Endothelial cell of umbilical vein (primary cell): ENCODE measurements around the gene PATL1. TPM values are rescaled to one million over a fixed set of nuclear protein-coding genes. Genes with fewer than 3 reads are reported as not detected.

ENCODE experiments used
- BruUV-seq: library from RNA; stranded (reverse); fragments of 400-500 nt; replicated peaks from 2 replicates; lab custom pipeline; 2021; lab: Mats Ljungman, UMichigan
- CTCF ChIA-PET: fragments of 300-600, 350-600 bp; sonication (Branson Sonifier 250); formaldehyde crosslinking; loops from one replicate; lab custom pipeline; 2021; ENCODE audit warnings: antibody characterized with exemption, inconsistent platforms; lab: Charles Lee
- POLR2A ChIA-PET: fragments of 300-600, 350-600 bp; sonication (Branson Sonifier 250); formaldehyde crosslinking; loops from one replicate; lab custom pipeline; 2021; ENCODE audit warnings: antibody characterized with exemption, inconsistent platforms; lab: Charles Lee
- DNase-seq: peaks from one replicate; pipeline ENCODE4 v3.0.0-alpha.2; 2011; ENCODE audit warnings: low read depth, low spot score
- FAIRE-seq: peaks from 2 replicates; lab custom pipeline; 2011; peaks lifted over from hg19 to GRCh38; lab: Jason Lieb, UNC
- H2AFZ ChIP-seq: 2 replicates; pipeline ENCODE4 v1.6.0; 2012; ENCODE audit warnings: low read depth, low read length, control low read depth, inconsistent platforms
- H3K27ac ChIP-seq: 2 replicates; pipeline ENCODE4 v1.5.1; 2011; ENCODE audit warnings: low read depth, mild to moderate bottlenecking, control low read depth, low read length, moderate library complexity; ENCODE audit not compliant: insufficient read depth
- H3K27me3 ChIP-seq, 2 experiments: 2 replicates each; pipeline versions ENCODE4 v1.6.0 to v1.6.1; 2011; ENCODE audit warnings: low read length in 2 of 2, mixed read lengths in 1 of 2; ENCODE audit not compliant: control insufficient read depth in 2 of 2, insufficient read depth in 2 of 2
- H3K36me3 ChIP-seq, 2 experiments: 2 replicates in 1 of 2; 3 replicates in 1 of 2; pipeline ENCODE4 v1.5.1; 2011; ENCODE audit warnings: low read length in 2 of 2, mild to moderate bottlenecking in 1 of 2, moderate library complexity in 1 of 2; ENCODE audit not compliant: control insufficient read depth in 2 of 2, insufficient read depth in 2 of 2; ENCODE audit errors: extremely low read depth in 1 of 2
- H3K4me1 ChIP-seq: 3 replicates; pipeline ENCODE4 v1.5.1; 2011; ENCODE audit warnings: mild to moderate bottlenecking, low read length; ENCODE audit not compliant: control insufficient read depth, insufficient read depth; ENCODE audit errors: extremely low read depth
- H3K4me2 ChIP-seq: 2 replicates; pipeline ENCODE4 v1.6.1; 2011; ENCODE audit warnings: low read length, control low read depth, mixed read lengths; ENCODE audit not compliant: insufficient read depth
- H3K4me3 ChIP-seq, 3 experiments: fragments of 200-600 bp in 1 of 3; sonication (generic), shearing (Covaris generic) in 1 of 3; replicated peaks in 1 of 3; 2 replicates each; pipeline ENCODE4 v1.5.1; 2011 to 2016; ENCODE audit warnings: control low read depth in 3 of 3, low read length in 3 of 3, mild to moderate bottlenecking in 2 of 3, inconsistent platforms in 1 of 3, low read depth in 1 of 3, moderate library complexity in 1 of 3; ENCODE audit not compliant: insufficient read depth in 1 of 3
- H3K79me2 ChIP-seq: 2 replicates; pipeline ENCODE4 v1.6.0; 2012; ENCODE audit warnings: low read length, inconsistent platforms; ENCODE audit not compliant: control insufficient read depth, insufficient read depth
- H3K9ac ChIP-seq: replicated peaks from 2 replicates; pipeline ENCODE3; 2011; ENCODE audit warnings: low read length, control low read depth; ENCODE audit not compliant: insufficient read depth; ENCODE audit errors: extremely low read depth
- H3K9me1 ChIP-seq: replicated peaks from 3 replicates; pipeline ENCODE4 v1.6.0; 2011; ENCODE audit warnings: mild to moderate bottlenecking, low read length; ENCODE audit not compliant: control insufficient read depth, insufficient read depth; ENCODE audit errors: extremely low read depth
- H3K9me3 ChIP-seq: replicated peaks from 2 replicates; pipeline ENCODE4 v1.5.1; 2012; ENCODE audit warnings: low read length, inconsistent platforms; ENCODE audit not compliant: control insufficient read depth, insufficient read depth
- H4K20me1 ChIP-seq: replicated peaks from 2 replicates; pipeline ENCODE3; 2011; ENCODE audit warnings: mild to moderate bottlenecking, low read length; ENCODE audit not compliant: control insufficient read depth, insufficient read depth; ENCODE audit errors: extremely low read depth
- CTCF ChIP-seq, 2 donors: IDR thresholded peaks; 1 replicate in 1 of 2; 2 replicates in 1 of 2; pipeline ENCODE4 v1.5.1; 2011; ENCODE audit warnings: low read length in 2 of 2, mild to moderate bottlenecking in 2 of 2, moderate library complexity in 2 of 2, control low read depth in 1 of 2, inconsistent platforms in 1 of 2, low read depth in 1 of 2; ENCODE audit not compliant: insufficient read depth in 1 of 2; ENCODE audit errors: extremely low read depth in 1 of 2
- EZH2 ChIP-seq: IDR thresholded peaks from 2 replicates; pipeline ENCODE4 v1.6.1; 2012; ENCODE audit warnings: borderline replicate concordance, low read depth, mild to moderate bottlenecking, moderate library complexity, low read length, inconsistent platforms; ENCODE audit not compliant: severe bottlenecking
- FOS ChIP-seq: IDR thresholded peaks from 2 replicates; pipeline ENCODE4 v1.6.1; 2011; ENCODE audit warnings: mild to moderate bottlenecking, low read length, moderate library complexity, borderline replicate concordance; ENCODE audit not compliant: insufficient read depth
- GATA2 ChIP-seq: IDR thresholded peaks from 2 replicates; pipeline ENCODE4 v1.7.0; 2011; ENCODE audit warnings: low read depth, mild to moderate bottlenecking, moderate library complexity, mixed read lengths, low read length; ENCODE audit not compliant: insufficient read length, insufficient read depth
- JUN ChIP-seq: IDR thresholded peaks from 2 replicates; pipeline ENCODE4 v1.6.1; 2011; ENCODE audit warnings: borderline replicate concordance, low read depth; ENCODE audit not compliant: insufficient read length, insufficient read depth
- MAX ChIP-seq: IDR thresholded peaks from 2 replicates; pipeline ENCODE4 v1.6.1; 2011; ENCODE audit not compliant: insufficient read depth, insufficient read length
- MYC ChIP-seq: IDR thresholded peaks from one replicate; pipeline ENCODE4 v1.6.1; 2011; ENCODE audit warnings: mild to moderate bottlenecking, low read depth, low read length
- POLR2A ChIP-seq: IDR thresholded peaks from 2 replicates; pipeline ENCODE4 v1.6.1; 2012; ENCODE audit warnings: low read depth, mild to moderate bottlenecking, control low read depth, low read length
- POLR2AphosphoS5 ChIP-seq: IDR thresholded peaks from 2 replicates; pipeline ENCODE4 v1.6.1; 2012; ENCODE audit warnings: low read depth, mild to moderate bottlenecking, control low read depth, low read length, moderate library complexity; ENCODE audit not compliant: insufficient read depth
- dilution Hi-C: fragments of 300-500 bp; cut with MboI; formaldehyde crosslinking; loops from one replicate; pipeline ENCODE4 v1.15.0; 2019; ENCODE audit warnings: low sequenced_read_pairs; ENCODE audit not compliant: extremely low pct_ligation_motif_present
- intact Hi-C: fragments of 100-400 bp; cut with micrococcal nuclease; formaldehyde crosslinking; loops from one replicate; pipeline ENCODE4 v1.10.0; 2022
- polyA plus RNA-seq, 4 experiments: library from polyadenylated mRNA; depleted of rRNA in 3 of 4; stranded (reverse) in 3 of 4; unstranded in 1 of 4; fragments of >200 nt; gene quantifications; 2 replicates each; pipeline versions ENCODE4 v1.2.1 to v1.2.3, GENCODE V29; 2011 to 2012; ENCODE audit warnings: missing spikeins in 1 of 4
- total RNA-seq: library from RNA; stranded (reverse); gene quantifications from 2 replicates; pipeline ENCODE4 v1.2.3, GENCODE V29; 2021

PATL1 gene
- total and polyA plus RNA-seq, 2 donors (not counting 3 experiments of a cell fraction or from before 2014, with no cell fraction given) = 33.7 to 38.8 TPM

GRCh38 chr11:59611570-59612565 is 57.0 kb downstream of the PATL1 start:
- H3K27me3 ChIP-seq = no peaks in the 10 kb centered on the region
- peaks cover 17% of the 10 kb centered on the region for H3K4me1 ChIP-seq
- TF ChIP-seq FOS (no peak), MAX (no peak), CTCF (IDR thresholded peaks at IDR 0.05; ENCODE audit: extremely low read depth in 1 of 2, insufficient read depth in 1 of 2, low read depth in 1 of 2, low read length in 2 of 2) (no peak), POLR2A (no peak), EZH2 (no peak), GATA2 (no peak), MYC (no peak), JUN (no peak), POLR2AphosphoS5 (no peak)
- no peak overlapping the region for H3K9ac ChIP-seq
- CTCF ChIA-PET = interaction anchor here (0.7 to 1.4 kb wide), 3 partner anchors 57 to 75 kb away, joined by 3 to 4 read pairs (median 4); partner anchors contain the start of gene PATL1
- FAIRE-seq = no peak
- H2AFZ ChIP-seq = no peak overlapping the region
- peaks cover 48% of the 10 kb centered on the region for H3K79me2 ChIP-seq
- H3K36me3 ChIP-seq = peaks cover 15 to 24% of the 10 kb centered on the region in 2 experiments
- peaks cover 3% of the 10 kb centered on the region for H4K20me1 ChIP-seq
- peak overlapping the region; percentile 12 for H3K4me2 ChIP-seq
- DNase-seq = peak; percentile 7
- BruUV-seq = no TSS peak
- dilution Hi-C loops = no loop called here
- H3K4me3 ChIP-seq = no peak overlapping the region
- POLR2A ChIA-PET = no interaction called here
- no peaks in the 10 kb centered on the region for H3K9me3 ChIP-seq
- intact Hi-C loops = no loop called here
- H3K27ac ChIP-seq = no peak overlapping the region
- no peaks in the 10 kb centered on the region for H3K9me1 ChIP-seq
